ENCODE results near the gene BICC1. TPM values are rescaled to one million over a fixed set of nuclear protein-coding genes. Genes with fewer than 3 reads are reported as not detected.
"Not testable (repeated sequence)": the region's sequence is repeated elsewhere in the genome, so short reads cannot be mapped to it uniquely, and the experiment has no call there.

Gene BICC1
- total RNA-seq, 1 experiment from 2014 or later = 46.9 TPM

GRCh38 chr10:58585435-58585834 lies 72.8 kb downstream of the BICC1 start:
- Histone ChIP-seq H3K4me3 (no peak overlapping the region), H3K27me3 (replicated peaks) (no peaks in the 10 kb centered on the region), H3K9me3 (replicated peaks) (no peaks in the 10 kb centered on the region), H3K4me1 (replicated peaks) (peaks cover 12% of the 10 kb centered on the region), H3K36me3 (peaks cover 5% of the 10 kb centered on the region; the same call in 1 of the 2 replicates), H3K27ac (no peak overlapping the region)
- DNase-seq (ENCODE audit: low read depth in 1 of 2, low spot score in 2 of 2) = no peak

- Histone ChIP-seq H3K36me3 (peaks cover 5% of the 10 kb centered on the region; the same call in 1 of the 2 replicates), H3K4me1 (replicated peaks) (peaks cover 20% of the 10 kb centered on the region), H3K4me3 (no peak overlapping the region), H3K9me3 (replicated peaks) (no peaks in the 10 kb centered on the region), H3K27me3 (replicated peaks) (no peaks in the 10 kb centered on the region), H3K27ac (no peak overlapping the region)
- no peak for DNase-seq (ENCODE audit: low read depth in 1 of 2, low spot score in 2 of 2)
These were observed 73.9 kb downstream of the BICC1 start for GRCh38 chr10:58586282-58587245.

- peaks cover 5% of the 10 kb centered on the region; the same call in 1 of the 2 replicates for H3K36me3 ChIP-seq
- no peak for DNase-seq (ENCODE audit: low read depth in 1 of 2, low spot score in 2 of 2)
- H3K27me3 ChIP-seq (replicated peaks) = no peaks in the 10 kb centered on the region
- no peaks in the 10 kb centered on the region for H3K9me3 ChIP-seq (replicated peaks)
- H3K27ac ChIP-seq = no peak overlapping the region
- H3K4me1 ChIP-seq (replicated peaks) = peaks cover 20% of the 10 kb centered on the region
- no peak overlapping the region for H3K4me3 ChIP-seq
These were observed 75.0 kb downstream of the BICC1 start for GRCh38 chr10:58587676-58588075.

- no peaks in the 10 kb centered on the region for H3K27me3 ChIP-seq (replicated peaks)
- DNase-seq (ENCODE audit: low read depth in 1 of 2, low spot score in 2 of 2) = no peak
- no peaks in the 10 kb centered on the region for H3K9me3 ChIP-seq (replicated peaks)
- peaks cover 20% of the 10 kb centered on the region for H3K4me1 ChIP-seq (replicated peaks)
- no peak overlapping the region for H3K27ac ChIP-seq
- peaks cover 5% of the 10 kb centered on the region; the same call in 1 of the 2 replicates for H3K36me3 ChIP-seq
- H3K4me3 ChIP-seq = no peak overlapping the region
These were observed 76.1 kb downstream of the BICC1 start for GRCh38 chr10:58588673-58589265.

- Histone ChIP-seq H3K4me3 (no peak overlapping the region), H3K36me3 (peaks cover 5% of the 10 kb centered on the region; the same call in 1 of the 2 replicates), H3K27me3 (replicated peaks) (no peaks in the 10 kb centered on the region), H3K4me1 (replicated peaks) (peaks cover 20% of the 10 kb centered on the region), H3K27ac (no peak overlapping the region), H3K9me3 (replicated peaks) (no peaks in the 10 kb centered on the region)
- peak; percentile 63 to 64 for DNase-seq (ENCODE audit: low read depth in 1 of 2, low spot score in 2 of 2)
These were observed 77.6 kb downstream of the BICC1 start for GRCh38 chr10:58590152-58590840.

- Histone ChIP-seq H3K27ac (no peak overlapping the region), H3K9me3 (replicated peaks) (no peaks in the 10 kb centered on the region), H3K36me3 (peaks cover 5% of the 10 kb centered on the region; the same call in 1 of the 2 replicates), H3K27me3 (replicated peaks) (no peaks in the 10 kb centered on the region), H3K4me1 (replicated peaks) (peaks cover 20% of the 10 kb centered on the region), H3K4me3 (no peak overlapping the region)
- no peak for DNase-seq (ENCODE audit: low read depth in 1 of 2, low spot score in 2 of 2)
These were observed 78.3 kb downstream of the BICC1 start for GRCh38 chr10:58590924-58591323.

DNA sequence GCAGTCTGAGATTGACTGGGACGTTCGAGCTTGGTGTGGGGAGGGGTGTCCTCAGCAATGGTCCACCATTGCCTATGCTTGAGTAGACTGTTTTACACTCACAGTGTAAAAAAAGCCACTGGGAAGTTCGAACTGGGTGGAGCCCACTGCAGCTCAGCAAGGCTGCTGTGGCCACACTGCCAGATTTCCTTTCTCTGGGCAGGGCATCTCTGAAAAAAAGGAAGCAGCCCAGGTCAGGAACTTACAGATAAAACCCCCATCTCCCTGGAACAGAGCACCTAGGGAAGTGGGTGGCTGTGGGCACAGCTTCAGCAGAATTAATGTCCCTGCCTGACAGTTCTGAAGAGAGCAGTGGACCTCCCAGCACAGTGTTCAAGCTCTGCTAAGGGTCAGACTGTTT lies 80.3 kb downstream of the BICC1 start:
- Histone ChIP-seq H3K9me3 (replicated peaks) (no peaks in the 10 kb centered on the region), H3K4me3 (no peak overlapping the region), H3K4me1 (replicated peaks) (peaks cover 15% of the 10 kb centered on the region), H3K27ac (no peak overlapping the region), H3K36me3 (peaks cover 8% of the 10 kb centered on the region; the same call in 1 of the 2 replicates), H3K27me3 (replicated peaks) (no peaks in the 10 kb centered on the region)
- no peak for DNase-seq (ENCODE audit: low read depth in 1 of 2, low spot score in 2 of 2)

- H3K9me3 ChIP-seq (replicated peaks); H3K27me3 ChIP-seq (replicated peaks); H3K27ac ChIP-seq; H3K36me3 ChIP-seq; DNase-seq (ENCODE audit: low read depth in 1 of 2, low spot score in 2 of 2); H3K4me3 ChIP-seq; H3K4me1 ChIP-seq (replicated peaks): not testable (repeated sequence)
These were observed 84.5 kb downstream of the BICC1 start for GRCh38 chr10:58597211-58597610.

GRCh38 chr10:58599927-58600553 lies 87.4 kb downstream of the BICC1 start:
- no peaks in the 10 kb centered on the region for H3K4me1 ChIP-seq (replicated peaks)
- no peaks in the 10 kb centered on the region for H3K27me3 ChIP-seq (replicated peaks)
- no peaks in the 10 kb centered on the region for H3K9me3 ChIP-seq (replicated peaks)
- peaks cover 8% of the 10 kb centered on the region; the same call in 1 of the 2 replicates for H3K36me3 ChIP-seq
- H3K4me3 ChIP-seq = no peak overlapping the region
- no peak overlapping the region for H3K27ac ChIP-seq
- DNase-seq (ENCODE audit: low read depth in 1 of 2, low spot score in 2 of 2) = no peak

- no peak for DNase-seq (ENCODE audit: low read depth in 1 of 2, low spot score in 2 of 2)
- Histone ChIP-seq H3K9me3 (replicated peaks) (no peaks in the 10 kb centered on the region), H3K4me1 (replicated peaks) (peaks cover 13% of the 10 kb centered on the region), H3K4me3 (no peak overlapping the region), H3K27ac (no peak overlapping the region), H3K36me3 (peaks cover 6% of the 10 kb centered on the region; the same call in 1 of the 2 replicates), H3K27me3 (replicated peaks) (no peaks in the 10 kb centered on the region)
These were observed 95.7 kb downstream of the BICC1 start for GRCh38 chr10:58608351-58608750.

GRCh38 chr10:58608826-58609531 lies 96.3 kb downstream of the BICC1 start:
- Histone ChIP-seq H3K4me3 (no peak overlapping the region), H3K4me1 (replicated peaks) (peaks cover 13% of the 10 kb centered on the region), H3K27me3 (replicated peaks) (no peaks in the 10 kb centered on the region), H3K27ac (peak overlapping the region; percentile 27; the same call in 1 of the 2 replicates), H3K36me3 (peaks cover 6% of the 10 kb centered on the region; the same call in 1 of the 2 replicates), H3K9me3 (replicated peaks) (no peaks in the 10 kb centered on the region)
- DNase-seq (ENCODE audit: low read depth in 1 of 2, low spot score in 2 of 2) = no peak

- no peaks in the 10 kb centered on the region for H3K9me3 ChIP-seq (replicated peaks)
- no peaks in the 10 kb centered on the region for H3K27me3 ChIP-seq (replicated peaks)
- peaks cover 6% of the 10 kb centered on the region; the same call in 1 of the 2 replicates for H3K36me3 ChIP-seq
- no peak for DNase-seq (ENCODE audit: low read depth in 1 of 2, low spot score in 2 of 2)
- peak overlapping the region; percentile 27; the same call in 1 of the 2 replicates for H3K27ac ChIP-seq
- H3K4me3 ChIP-seq = no peak overlapping the region
- H3K4me1 ChIP-seq (replicated peaks) = peaks cover 13% of the 10 kb centered on the region
These were observed 97.0 kb downstream of the BICC1 start for GRCh38 chr10:58609532-58610150.

All from SJSA1 (cell line).